GM18520 (cell line): ENCODE data around the gene RNMT.
"Not testable (repeated sequence)": the region's sequence is repeated elsewhere in the genome, so short reads cannot be mapped to it uniquely, and the experiment has no call there.

Experiments
- ATAC-seq: cut with Tn5 transposase; IDR thresholded peaks from one replicate; pipeline ENCODE4 v1.9.1; 2021; ENCODE audit not compliant: unreplicated experiment

Gene RNMT

GRCh38 chr18:13730481-13730880, 4.0 kb downstream of the RNMT start:
- no peak for ATAC-seq

- no peak for ATAC-seq
Measured at GRCh38 chr18:13735681-13736080, 9.2 kb downstream of the RNMT start.

- no peak for ATAC-seq
Measured at GRCh38 chr18:13745696-13746095, 19.2 kb downstream of the RNMT start.

GRCh38 chr18:13746633-13747032, 20.2 kb downstream of the RNMT start:
- no peak for ATAC-seq

GRCh38 chr18:13751599-13751998, 25.1 kb downstream of the RNMT start:
- ATAC-seq: not testable (repeated sequence)

- ATAC-seq: no peak
Measured at GRCh38 chr18:13756261-13756660, 29.8 kb downstream of the RNMT start.

GRCh38 chr18:13756671-13757070, 30.2 kb downstream of the RNMT start:
- ATAC-seq: no peak

GRCh38 chr18:13758622-13759021, 32.1 kb downstream of the RNMT start:
- ATAC-seq: no peak

GRCh38 chr18:13760047-13760446, 33.6 kb downstream of the RNMT start:
- no peak for ATAC-seq

- no peak for ATAC-seq
Measured at GRCh38 chr18:13762690-13763439, 36.4 kb downstream of the RNMT start.

- no peak for ATAC-seq
Measured at GRCh38 chr18:13775058-13775457, 48.6 kb downstream of the RNMT start.

GRCh38 chr18:13791181-13791580, 64.7 kb downstream of the RNMT start:
- ATAC-seq: no peak

GRCh38 chr18:13793819-13794218, 67.3 kb downstream of the RNMT start:
- no peak for ATAC-seq

GRCh38 chr18:13796515-13796914, 70.0 kb downstream of the RNMT start:
- no peak for ATAC-seq

- no peak for ATAC-seq
Measured at GRCh38 chr18:13797157-13797611, 70.7 kb downstream of the RNMT start.

GRCh38 chr18:13799396-13799795, 72.9 kb downstream of the RNMT start:
- no peak for ATAC-seq

- no peak for ATAC-seq
Measured at GRCh38 chr18:13800505-13801259, 74.2 kb downstream of the RNMT start.

GRCh38 chr18:13801260-13801601, 74.8 kb downstream of the RNMT start:
- no peak for ATAC-seq

- ATAC-seq: no peak
Measured at GRCh38 chr18:13804305-13804704, 77.8 kb downstream of the RNMT start.

GRCh38 chr18:13808294-13809042, 82.0 kb downstream of the RNMT start:
- no peak for ATAC-seq

GRCh38 chr18:13809043-13809430, 82.6 kb downstream of the RNMT start:
- ATAC-seq: no peak
